Uterus (tissue), 2 donors: ENCODE data around the gene GABRR1.
A peak's percentile ranks its signal among the peaks of the same experiment; 100 is the strongest.

Source experiments
- POLR2A ChIP-seq, 2 donors: fragments of 450-650 bp; IDR thresholded peaks; one replicate each; pipeline ENCODE4 v1.6.1; 2016; ENCODE audit warnings: antibody characterized with exemption in 2 of 2, mild to moderate bottlenecking in 1 of 2, moderate library complexity in 1 of 2
- TF ChIP-seq, protein P1 (sequence below), 4 experiments: fragments of 200-600 bp in 2 of 4; fragments of 450-650 bp in 2 of 4; sonication (generic) in 2 of 4; IDR thresholded peaks; one replicate each; pipeline ENCODE4 v1.5.1; 2016 to 2019; ENCODE audit warnings: antibody characterized with exemption in 4 of 4, mild to moderate bottlenecking in 2 of 4, moderate library complexity in 1 of 4

DNA sequence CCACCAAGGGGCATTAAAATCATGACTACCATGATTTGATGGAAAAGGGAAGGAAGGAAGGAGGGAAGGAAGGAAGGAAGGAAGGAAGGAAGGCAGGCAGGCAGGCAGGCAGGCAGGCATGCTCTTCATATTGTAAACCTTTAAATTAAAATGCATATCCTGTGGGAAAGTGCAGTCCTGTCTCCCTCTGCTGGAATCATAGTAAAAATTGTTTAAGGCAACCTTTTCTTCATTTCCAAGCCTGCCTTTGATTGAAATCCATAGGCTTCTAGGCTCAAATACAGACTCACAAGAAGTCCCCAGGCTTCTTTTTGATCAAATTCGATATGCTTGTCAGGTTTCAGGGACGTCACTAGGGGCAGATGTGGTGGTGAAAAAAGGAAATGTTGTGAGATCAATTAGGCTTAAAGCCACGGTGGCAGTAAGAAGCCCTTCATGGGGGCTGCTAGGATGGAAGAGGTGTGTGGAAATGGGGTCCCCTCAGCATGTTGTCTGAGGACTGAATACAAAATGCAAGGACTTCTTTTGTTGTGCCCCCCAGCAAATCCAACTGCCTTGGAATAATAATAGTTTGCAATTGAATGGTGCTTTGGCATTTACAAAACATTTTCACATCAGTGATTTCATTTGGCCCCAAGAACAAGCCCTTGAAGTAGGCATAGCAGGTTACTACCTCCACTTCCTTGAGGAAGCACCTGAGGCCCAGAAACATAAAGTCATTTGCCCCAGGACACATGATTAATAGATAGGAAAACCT is 25.6 kb upstream of the GABRR1 start:
- TF ChIP-seq, protein P1, sequence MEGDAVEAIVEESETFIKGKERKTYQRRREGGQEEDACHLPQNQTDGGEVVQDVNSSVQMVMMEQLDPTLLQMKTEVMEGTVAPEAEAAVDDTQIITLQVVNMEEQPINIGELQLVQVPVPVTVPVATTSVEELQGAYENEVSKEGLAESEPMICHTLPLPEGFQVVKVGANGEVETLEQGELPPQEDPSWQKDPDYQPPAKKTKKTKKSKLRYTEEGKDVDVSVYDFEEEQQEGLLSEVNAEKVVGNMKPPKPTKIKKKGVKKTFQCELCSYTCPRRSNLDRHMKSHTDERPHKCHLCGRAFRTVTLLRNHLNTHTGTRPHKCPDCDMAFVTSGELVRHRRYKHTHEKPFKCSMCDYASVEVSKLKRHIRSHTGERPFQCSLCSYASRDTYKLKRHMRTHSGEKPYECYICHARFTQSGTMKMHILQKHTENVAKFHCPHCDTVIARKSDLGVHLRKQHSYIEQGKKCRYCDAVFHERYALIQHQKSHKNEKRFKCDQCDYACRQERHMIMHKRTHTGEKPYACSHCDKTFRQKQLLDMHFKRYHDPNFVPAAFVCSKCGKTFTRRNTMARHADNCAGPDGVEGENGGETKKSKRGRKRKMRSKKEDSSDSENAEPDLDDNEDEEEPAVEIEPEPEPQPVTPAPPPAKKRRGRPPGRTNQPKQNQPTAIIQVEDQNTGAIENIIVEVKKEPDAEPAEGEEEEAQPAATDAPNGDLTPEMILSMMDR (IDR thresholded peaks at IDR 0.05): peak; percentile 42 to 59 (median 50)
- TF ChIP-seq POLR2A (IDR thresholded peaks at IDR 0.05): no peak
